GM19438 (cell line): Measurements from ENCODE around the gene HOXB3.
"Not testable (repeated sequence)": the region's sequence is repeated elsewhere in the genome, so short reads cannot be mapped to it uniquely, and the experiment has no call there.

Experiments
- ATAC-seq: cut with Tn5 transposase; IDR thresholded peaks from one replicate; pipeline ENCODE4 v1.9.1; 2021; ENCODE audit warnings: low read depth; ENCODE audit not compliant: unreplicated experiment

Gene HOXB3

DNA sequence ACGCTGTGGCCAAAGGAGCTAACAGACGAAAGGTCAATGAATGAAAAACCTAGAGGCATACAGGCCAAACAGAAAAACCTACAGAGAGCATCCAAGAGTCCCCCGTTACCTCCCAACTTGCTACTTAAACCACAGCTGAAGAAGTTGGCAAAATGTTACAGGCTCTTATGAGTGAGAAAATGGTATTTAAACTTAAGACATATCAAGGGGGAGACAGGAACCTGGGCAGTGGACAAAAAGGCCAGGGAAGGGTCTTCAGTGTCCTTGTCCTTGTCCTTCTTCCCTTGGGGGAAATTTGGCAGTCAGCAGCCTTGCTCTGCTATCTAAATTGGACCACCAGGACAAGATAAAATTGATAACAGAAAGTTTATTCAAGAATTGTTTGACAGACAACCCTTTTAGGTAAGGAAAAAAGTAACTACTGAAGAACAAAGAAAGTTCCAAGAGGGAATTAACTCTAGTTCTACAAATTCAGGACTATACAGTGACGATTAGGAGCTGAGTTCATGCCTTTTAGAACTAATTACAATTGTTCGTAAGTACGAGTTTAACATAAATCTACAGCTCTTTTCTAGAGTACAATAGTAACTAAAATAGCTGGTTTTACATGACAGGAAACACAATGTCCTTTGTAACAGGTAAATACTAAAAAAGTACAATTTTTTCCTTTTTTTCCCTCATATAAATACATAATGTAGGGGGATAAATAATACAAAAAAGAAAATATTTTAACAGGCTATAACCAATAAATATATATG is 41.3 kb downstream of the HOXB3 start:
- no peak for ATAC-seq

DNA sequence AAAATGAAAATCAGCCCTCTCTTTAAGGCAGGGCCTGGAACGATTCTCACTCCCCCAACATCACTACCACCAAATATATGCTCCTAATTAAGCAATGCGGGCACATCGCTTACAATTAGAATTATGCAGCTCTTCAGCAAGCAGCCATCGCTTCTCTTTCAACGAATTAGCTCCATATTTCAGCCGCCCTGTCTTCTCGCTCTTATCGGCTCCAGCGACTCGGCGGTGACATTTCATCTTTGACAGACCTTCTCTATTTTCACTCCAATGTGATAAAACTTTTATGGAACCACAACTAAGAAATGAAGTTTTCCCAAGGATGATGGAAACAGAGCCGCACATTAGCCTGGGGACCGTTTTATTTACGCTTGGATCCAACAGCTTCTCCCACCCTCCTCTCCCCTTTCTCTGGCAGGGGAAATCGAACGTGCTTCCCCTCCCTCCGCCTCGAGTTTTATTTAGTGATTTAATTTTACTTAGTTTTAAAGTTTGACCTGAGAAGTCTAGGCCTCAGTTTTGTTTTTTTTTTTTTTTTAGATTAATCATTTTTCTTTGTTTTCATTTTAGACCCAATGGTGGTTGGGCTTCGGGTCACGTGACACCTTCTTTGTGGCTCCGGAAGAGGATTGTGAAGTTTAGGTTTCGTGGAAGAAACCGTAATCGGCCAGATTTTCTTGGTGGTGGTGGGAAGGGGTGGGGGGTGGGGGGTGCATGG is 42.1 kb downstream of the HOXB3 start:
- ATAC-seq: no peak

DNA sequence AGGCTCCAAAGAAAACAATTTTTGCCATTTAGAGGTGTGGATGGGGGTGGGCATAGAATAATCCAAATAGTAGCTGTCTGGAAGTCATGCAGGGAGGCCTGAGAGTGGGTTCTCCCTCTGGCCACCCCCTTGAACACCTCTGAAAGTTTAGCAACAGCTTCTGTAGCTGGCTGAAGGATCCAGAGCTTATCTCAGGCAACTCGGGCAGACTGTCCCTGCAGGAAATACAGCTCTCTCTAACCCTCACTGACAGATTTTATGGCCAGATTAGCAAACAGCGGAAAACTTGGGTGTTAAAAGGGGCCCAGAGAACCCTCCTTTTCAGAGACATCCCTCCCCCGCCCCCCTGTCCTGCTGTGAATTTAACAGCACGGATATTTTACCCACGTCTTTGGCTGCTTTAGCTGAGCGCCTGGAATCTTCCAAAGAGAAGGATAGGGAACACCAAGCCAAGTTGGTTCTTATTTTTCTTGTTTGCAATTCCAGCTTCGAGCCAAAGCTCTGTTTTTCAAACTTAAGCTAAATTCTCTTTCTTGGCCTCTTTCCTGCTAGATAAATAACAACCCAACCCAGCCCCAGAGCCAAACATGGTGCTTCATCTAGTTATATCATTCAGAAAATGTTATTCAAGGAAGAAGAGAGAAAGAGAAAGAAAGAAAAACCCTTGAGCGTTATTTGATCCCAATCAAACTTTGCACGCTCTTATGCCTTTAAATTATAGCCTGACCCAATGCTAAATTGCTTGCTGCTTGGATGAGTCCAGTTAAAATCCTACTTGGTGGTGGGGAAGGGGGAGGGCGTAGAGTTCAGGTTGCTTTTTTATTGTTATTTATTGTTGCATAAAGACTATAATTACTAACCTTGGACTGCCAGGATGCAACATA is 42.9 kb downstream of the HOXB3 start:
- no peak for ATAC-seq

DNA sequence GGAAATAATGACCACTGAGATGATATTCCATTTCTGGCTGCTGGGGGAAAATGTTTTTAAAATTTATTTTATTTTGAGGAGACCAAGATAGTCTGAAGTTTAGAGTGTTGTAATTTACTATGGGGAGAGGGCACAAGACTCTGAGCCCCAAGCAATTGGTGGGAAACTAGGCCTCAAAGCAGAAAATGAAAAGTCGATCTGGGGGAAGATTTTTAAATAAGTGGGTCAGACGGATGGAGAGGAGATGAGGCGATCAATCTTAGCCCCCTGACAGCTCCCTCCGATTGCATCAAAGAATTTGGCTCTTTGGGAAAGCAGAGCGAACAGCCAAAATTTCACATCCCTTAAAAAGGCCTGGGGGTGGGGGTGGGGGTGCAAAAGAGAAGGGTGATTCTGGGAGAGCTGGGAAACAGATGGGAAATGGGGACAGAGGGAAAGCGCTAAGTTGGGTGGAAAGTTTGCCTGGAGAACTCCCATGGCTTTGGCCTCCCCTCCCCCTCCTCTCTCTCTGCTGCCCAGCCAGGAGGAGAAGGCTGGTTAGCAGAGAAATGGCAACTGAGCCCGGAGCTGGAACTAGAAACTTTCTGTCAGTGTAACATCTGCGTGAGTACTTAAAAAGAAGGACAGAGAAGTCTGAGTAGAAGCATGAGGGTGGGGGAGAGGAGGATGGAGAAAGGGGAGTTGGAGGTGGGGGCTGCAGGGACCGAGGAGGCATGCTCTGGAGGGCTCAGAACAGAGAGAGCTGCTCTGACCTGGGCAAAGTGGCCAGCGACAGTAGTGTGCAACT is 43.7 kb downstream of the HOXB3 start:
- no peak for ATAC-seq

DNA sequence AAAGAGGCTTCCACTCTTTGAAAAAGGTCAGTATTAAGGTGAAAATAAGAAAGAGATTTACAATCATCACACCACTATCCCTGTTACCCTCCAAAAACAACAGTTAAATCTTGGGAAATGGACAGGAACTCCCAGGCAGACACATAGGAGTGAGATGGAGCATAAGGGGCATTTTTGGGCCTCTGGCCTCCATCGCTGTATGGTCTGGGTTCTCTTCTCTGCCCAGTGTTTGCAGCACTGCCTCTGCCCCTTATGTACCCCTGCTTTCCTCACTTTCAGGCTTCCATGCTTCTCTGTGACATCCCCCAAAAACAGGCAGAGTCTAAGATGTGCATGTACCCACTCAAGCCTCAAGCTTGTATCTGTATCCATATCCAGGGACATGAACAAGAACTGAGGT is 44.5 kb downstream of the HOXB3 start:
- ATAC-seq: no peak

DNA sequence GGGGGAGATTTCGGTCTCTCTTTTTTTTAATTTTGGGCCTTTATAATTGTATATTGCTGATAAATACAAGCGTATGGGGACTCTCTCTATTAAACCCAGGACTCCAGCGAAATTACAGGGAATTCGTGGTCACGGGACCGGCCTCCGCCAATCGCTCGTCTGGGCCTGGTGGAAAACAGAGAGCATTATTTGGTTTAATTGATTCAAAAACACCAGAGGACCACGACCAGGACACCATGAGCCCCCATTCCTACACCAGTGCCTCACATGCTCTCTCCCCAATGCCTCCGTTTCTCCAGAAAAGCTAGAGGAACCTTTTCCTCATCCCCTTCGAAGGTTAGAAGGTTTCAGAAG is 45.0 kb downstream of the HOXB3 start, which contains the start of gene HOXB2:
HOXB2 (minus strand) TSS at position 88 of the 354 bp plus-strand sequence. CDS start 198 bp downstream, outside the sequence.
- ATAC-seq: no peak

DNA sequence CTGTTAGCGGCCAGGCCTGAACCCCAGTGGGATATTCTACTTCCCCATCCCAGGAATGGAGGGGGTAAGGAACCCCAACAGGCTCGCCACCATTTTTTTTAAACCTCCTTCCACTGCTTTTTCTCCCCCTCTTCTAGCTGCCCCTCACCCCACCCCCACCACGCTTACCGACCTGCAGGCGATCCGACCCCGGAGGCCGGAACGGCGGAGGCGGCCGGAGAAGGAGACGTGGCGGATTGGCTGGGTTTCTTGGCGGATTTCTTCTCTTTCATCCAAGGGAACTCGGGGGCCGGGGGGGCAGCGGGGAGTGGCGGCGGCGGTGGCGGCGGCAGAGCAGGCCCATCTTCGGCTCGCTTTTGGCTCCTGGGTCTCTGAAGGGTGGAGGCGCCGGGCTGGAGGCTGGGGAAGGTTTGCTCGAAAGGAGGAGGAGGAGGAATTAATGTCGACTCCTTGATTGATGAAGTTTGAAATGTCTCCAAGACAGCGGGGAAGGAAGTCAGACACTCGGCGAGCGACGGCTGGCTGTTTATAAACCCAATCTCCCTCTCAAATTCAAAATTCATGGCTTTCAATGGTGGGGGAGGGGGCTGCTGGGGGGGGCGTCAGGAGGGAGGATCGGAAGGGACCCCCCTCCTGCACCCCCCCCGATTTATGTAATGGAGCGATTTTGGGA is 45.6 kb downstream of the HOXB3 start:
- no peak for ATAC-seq

DNA sequence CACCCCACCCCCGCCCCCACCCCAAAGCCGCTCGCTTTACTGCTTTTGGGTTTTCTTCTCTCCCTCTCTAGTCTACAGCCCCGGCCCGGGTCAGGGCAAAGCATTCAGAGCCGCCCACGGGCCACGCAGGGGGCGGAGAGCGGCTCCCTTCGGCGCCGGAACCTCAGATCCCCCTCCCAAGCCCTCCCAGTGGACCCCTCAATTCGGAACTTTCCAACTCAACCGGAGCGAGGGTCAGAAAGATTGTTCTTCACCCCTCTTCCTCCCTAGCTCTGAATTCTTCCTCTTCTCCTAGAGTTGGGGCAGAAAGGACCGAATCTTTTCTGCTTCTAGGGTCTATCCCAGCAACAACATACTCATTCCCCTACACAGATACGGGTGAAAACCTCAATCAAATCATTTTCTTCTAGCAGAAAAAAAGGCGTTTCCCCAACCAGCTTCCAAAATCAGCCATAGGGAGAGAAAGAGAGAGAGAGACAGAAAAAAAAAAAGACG is 46.1 kb downstream of the HOXB3 start:
- ATAC-seq: peak; percentile 32

DNA sequence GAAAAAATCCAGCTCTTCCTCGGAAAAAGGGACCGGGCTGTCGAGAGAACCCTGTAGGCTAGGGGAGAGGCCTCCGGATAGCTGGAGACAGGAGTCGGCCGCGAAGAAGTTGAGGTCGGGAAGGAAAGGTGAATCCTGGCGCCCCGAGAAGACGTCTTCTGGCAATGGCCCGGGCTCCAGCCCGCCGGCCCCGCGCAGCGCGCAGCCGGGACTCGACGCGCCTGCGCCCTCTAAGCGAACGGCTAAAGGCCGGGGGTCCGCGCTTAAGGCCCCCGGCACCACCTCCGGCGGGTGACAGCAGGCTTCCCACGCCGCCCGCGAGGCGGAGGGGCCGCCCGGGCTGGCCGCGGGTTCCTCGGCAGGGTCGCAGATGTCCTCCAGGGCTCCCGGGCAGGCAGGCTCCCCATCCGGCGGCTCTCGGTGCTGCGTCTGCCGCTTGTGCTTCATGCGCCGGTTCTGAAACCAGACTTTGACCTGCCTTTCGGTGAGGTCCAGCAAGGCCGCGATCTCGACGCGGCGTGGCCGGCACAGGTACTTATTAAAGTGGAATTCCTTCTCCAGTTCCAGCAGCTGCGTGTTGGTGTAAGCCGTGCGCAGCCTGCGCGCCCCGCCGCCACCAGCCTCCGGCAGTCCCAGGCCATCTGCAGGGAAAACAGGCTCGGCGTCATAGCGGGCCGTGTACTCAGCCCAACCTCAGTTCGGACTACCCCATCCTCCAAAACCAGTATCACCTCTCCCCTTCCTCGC is 46.8 kb downstream of the HOXB3 start:
- peak; percentile 52 for ATAC-seq

DNA sequence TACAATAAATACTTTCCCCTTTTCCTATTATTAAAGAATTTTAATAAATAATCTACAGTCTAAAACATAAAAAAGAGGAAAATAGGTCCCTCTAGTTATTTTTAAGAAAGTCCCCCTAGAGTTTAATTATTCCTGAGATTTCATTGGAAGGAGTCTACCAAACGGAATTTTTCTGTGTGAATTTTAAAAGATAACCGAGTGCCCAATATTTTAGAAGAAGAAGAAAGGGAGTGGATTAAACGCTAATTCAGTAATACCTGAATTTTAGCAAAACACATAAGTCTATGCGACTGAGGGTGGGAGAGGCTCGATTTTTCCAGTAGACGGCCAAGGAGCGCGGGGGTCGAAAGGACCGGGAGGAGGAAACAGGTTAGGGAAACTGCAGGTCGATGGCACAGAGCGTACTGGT is 47.3 kb downstream of the HOXB3 start:
- ATAC-seq: no peak

DNA sequence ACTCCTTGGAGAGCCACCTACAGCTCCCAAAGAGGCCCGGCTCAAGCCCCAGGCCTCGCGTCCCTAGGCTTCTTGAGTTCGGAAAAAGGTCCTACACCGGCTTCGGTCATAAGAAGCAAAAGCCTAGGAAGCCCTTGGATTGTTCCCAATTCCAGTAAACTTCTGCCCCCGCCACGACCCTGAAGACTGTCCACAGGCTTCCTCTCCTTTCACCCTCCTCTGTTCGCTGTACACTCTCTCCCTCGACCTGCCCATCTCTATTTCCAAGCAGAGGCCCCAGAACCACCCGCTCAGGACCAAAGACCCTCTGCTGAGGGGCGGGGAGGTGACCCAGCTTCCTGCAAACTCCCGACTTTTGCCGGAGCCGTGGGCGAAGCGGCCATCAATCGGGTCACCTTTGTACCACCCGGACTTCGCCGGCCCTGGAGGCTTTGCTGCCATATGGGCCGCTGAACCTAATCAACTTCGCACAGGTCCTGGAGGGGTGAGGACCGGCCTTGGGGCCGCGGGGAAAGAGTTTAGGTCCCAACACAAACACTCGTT is 47.9 kb downstream of the HOXB3 start:
- no peak for ATAC-seq

DNA sequence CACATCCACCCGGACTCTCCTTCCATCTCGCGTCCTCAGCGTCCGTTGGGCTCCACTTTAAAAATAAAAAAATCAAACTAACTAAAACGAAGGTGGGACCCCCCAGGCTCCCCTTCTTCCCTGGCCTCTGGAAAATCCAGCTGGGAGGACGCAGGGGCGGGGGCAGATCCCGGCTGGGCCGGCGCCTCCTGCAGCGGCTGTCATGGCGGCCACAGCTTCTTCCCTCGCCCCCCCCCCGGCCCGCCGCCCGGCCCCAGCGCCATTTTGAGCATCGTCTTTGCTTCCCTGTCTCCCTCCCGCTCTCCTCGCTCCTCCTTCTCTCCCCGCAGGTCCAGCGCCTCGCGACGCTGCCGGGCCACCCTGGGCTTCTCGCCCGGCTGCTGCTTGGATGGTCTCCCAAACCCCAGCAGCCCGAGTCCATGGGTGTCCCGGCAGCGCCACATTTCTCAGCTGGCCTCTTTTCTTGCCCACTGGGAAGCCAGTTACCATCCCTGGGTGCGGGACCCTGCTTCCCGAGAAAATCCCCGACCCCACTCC is 48.4 kb downstream of the HOXB3 start:
- ATAC-seq: no peak

DNA sequence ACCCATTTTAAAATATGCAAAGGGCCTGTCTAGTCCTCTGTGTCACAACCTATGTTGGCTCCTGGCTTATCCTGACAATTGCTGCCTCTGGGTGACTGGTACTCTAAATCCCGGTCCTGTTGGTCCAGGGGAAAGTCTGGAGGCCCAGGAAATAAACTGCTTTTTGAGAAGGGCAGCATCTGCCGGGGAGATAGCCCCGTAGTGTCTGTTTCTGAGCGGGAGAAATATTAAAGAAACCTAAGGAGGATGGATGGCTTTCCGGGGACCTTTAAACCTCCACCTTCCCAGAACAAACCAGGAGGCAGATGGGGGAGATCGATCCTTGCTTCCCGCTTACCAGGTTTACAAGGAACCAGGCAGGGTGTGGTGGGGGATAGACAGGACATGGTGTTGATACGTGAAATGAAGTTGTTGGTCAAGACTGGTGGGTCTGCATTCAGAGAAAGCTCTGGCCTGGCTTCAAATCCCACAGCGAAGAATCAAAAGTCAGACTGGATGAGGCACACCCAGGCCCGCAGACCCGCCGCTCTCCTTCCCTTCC is 48.9 kb downstream of the HOXB3 start:
- no peak for ATAC-seq

DNA sequence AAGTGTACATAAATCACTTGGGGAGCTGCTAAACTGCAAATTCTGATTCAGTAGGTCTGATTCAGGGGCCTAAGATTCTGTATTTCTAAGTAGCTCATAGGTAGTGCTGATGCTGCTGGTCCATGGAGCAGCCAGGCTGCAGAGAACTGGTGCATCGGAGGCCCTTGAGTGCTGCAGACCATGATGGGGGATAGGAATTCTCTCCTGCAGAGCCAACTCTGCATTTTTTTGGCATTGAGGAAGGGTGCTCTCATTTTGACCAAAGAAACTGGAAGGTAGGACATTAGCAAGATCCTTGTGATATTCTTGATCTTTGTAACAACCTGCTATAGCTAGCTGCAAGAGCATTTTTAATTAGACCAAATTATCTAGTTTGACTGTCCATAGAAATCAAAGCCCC is 49.8 kb downstream of the HOXB3 start:
- ATAC-seq: no peak

DNA sequence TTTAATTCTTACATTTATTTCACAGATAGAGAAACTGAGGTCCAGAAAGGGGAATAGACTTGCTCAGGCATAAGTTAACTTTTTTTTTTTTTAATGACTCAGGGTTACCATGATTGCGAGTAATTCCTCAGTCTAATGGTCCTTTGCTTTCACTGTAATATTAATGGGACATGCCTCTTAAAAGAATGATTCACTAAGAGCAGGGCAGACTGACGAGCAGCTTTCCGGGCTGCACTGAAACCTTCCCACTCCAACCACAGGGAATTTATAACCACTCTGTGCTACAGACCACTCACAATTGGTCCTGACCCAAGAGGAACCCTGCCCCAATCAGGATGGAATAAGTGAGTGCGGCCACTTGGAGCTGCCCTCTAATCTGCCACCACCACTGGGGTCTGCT is 50.9 kb downstream of the HOXB3 start:
- ATAC-seq: no peak

DNA sequence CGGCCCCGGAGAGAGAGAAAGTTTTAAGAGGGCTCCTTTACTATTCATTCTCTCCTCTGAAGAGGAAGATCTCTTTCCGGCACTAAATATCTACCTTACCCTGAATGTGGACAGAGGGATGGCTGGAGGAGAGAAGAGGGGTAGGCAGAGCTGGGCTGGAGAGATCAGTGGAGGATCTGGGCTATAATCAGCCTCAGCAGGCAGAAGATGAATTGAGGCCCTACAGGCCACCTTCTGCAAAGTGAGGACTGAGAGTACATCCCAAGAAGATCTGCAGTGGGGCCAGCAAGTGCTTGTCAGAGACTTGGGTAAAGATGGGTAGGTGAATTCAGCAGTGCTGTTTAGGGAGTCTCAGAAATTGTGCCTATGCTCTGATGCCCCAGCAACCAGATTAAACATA is 52.7 kb downstream of the HOXB3 start:
- ATAC-seq: no peak

DNA sequence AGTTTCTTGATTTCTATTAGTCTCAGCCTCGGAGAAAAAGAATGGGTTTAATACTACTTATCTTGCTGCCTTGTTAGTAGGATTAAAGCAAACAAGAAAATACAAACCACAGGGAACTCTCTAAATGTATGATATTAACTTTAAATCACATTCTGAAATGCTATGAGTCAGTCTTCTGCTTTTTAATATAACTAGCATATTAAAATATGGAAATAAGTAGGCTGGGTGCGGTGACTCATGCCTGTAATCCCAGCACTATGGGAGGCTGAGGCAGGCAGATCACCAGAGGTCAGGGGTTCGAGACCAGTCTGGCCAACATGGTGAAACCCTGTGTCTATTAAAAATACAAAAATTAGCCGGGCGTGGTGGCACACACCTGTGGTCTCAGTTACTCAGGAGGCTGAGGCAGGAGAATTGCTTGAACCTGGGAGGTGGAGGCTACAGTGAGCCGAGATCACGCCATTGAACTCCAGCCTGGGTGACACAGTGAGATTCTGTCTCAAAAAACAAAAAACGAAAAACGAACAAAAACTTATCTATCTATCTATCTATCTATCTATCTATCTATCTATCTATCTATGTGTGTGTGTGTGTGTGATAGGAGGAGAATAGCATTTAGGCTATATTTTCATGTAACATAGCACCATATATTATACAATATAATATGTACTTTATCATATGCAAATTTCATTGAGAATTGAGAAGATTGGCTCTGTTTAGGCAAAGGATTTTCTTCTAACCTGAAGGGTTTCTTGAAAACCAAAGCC is 54.1 kb downstream of the HOXB3 start:
- ATAC-seq: not testable (repeated sequence)
